Glutamatergic neuron (in vitro differentiated cells): Measurements from ENCODE around the gene NUP98. TPM values are rescaled to one million over a fixed set of nuclear protein-coding genes. Genes with fewer than 3 reads are reported as not detected.
"Not testable (repeated sequence)": the region's sequence is repeated elsewhere in the genome, so short reads cannot be mapped to it uniquely, and the experiment has no call there.

ENCODE experiments used
- DNase-seq: peaks from one replicate; pipeline ENCODE4 v3.0.0; 2022
- H3K27ac Mint-ChIP-seq: one replicate; pipeline ENCODE4 v1.8.0; 2020; ENCODE audit warnings: mild to moderate bottlenecking, mixed read lengths, inconsistent platforms; ENCODE audit not compliant: unreplicated experiment
- H3K27me3 Mint-ChIP-seq: one replicate; pipeline ENCODE4 v1.8.0; 2020; ENCODE audit warnings: mild to moderate bottlenecking, moderate library complexity, mixed read lengths, inconsistent platforms; ENCODE audit not compliant: unreplicated experiment
- H3K36me3 Mint-ChIP-seq: one replicate; pipeline ENCODE4 v1.8.0; 2020; ENCODE audit warnings: mild to moderate bottlenecking, mixed read lengths, inconsistent platforms; ENCODE audit not compliant: unreplicated experiment
- H3K4me1 Mint-ChIP-seq: one replicate; pipeline ENCODE4 v1.8.0; 2020; ENCODE audit warnings: mild to moderate bottlenecking, low read depth, mixed read lengths, inconsistent platforms; ENCODE audit not compliant: unreplicated experiment
- H3K4me3 Mint-ChIP-seq: one replicate; pipeline ENCODE4 v1.8.0; 2020; ENCODE audit warnings: mild to moderate bottlenecking, mixed read lengths, inconsistent platforms; ENCODE audit not compliant: unreplicated experiment
- H3K9me3 Mint-ChIP-seq: one replicate; pipeline ENCODE4 v1.8.0; 2020; ENCODE audit warnings: mild to moderate bottlenecking, moderate library complexity, mixed read lengths, inconsistent platforms; ENCODE audit not compliant: unreplicated experiment
- total RNA-seq: library from RNA; stranded (reverse); fragmentation: NEBNext Ultra II Directional; extraction: Animal tissue kit (Norgen Biotek cat#: 25700); gene quantifications from one replicate; pipeline ENCODE4 v1.2.1, GENCODE V29; 2021; ENCODE audit not compliant: unreplicated experiment
- TF ChIP-seq, protein P1 (sequence below): fragments of 200-600 bp; sonication (generic); IDR thresholded peaks from one replicate; pipeline ENCODE4 v1.5.0; 2021; ENCODE audit not compliant: partially characterized antibody, unreplicated experiment

The NUP98 gene
- total RNA-seq, 1 donor from 2014 or later, result 49.6 TPM

GRCh38 chr11:3655547-3655946 is 141.8 kb downstream of the NUP98 start:
- Mint-ChIP-seq H3K9me3 (peaks cover 2% of the 10 kb centered on the region), H3K36me3 (peaks cover 5% of the 10 kb centered on the region), H3K4me3 (no peak overlapping the region), H3K4me1 (no peaks in the 10 kb centered on the region), H3K27ac (no peak overlapping the region), H3K27me3 (peaks cover 2% of the 10 kb centered on the region)
- TF ChIP-seq, protein P1, sequence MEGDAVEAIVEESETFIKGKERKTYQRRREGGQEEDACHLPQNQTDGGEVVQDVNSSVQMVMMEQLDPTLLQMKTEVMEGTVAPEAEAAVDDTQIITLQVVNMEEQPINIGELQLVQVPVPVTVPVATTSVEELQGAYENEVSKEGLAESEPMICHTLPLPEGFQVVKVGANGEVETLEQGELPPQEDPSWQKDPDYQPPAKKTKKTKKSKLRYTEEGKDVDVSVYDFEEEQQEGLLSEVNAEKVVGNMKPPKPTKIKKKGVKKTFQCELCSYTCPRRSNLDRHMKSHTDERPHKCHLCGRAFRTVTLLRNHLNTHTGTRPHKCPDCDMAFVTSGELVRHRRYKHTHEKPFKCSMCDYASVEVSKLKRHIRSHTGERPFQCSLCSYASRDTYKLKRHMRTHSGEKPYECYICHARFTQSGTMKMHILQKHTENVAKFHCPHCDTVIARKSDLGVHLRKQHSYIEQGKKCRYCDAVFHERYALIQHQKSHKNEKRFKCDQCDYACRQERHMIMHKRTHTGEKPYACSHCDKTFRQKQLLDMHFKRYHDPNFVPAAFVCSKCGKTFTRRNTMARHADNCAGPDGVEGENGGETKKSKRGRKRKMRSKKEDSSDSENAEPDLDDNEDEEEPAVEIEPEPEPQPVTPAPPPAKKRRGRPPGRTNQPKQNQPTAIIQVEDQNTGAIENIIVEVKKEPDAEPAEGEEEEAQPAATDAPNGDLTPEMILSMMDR, result no peak
- DNase-seq, result no peak

DNA sequence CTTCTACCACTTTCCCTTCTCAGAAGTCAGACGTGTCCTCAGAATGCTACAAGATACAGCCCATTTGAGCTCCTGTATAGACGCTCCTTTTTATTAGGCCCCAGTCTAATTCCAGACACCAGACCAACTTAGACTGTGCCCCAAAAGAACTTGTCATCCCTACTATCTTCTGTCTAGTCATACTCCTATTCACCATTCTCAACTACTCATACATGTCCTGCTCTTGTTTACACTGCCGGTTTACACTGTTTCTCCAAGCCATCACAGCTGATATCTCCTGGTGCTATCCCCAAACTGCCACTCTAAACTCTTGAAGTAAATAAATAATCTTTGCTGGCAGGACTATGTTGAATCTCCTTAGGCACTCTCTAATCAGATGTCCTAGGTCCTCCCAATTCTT is 144.8 kb downstream of the NUP98 start:
- H3K36me3 Mint-ChIP-seq, H3K9me3 Mint-ChIP-seq: not testable (repeated sequence)

DNA sequence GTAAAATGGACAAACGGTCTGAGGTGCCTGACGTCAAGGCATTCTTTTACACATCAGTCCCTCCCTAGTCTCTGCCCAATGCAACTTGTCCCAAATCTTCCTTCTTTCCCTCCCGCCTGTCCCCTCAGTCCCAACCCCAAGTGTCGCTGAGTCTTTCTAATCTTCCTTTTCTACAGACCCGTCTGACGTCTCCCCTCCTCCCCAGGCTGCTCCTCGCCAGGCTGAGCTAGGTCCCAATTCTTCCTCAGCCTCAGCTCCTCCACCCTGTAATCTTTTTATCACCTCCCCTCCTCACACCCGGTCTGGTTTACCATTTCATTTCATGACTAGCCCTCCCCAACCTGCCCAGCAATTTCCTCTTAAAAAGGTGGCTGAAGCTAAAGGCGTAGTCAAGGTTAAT is 148.0 kb downstream of the NUP98 start:
- H3K9me3 Mint-ChIP-seq, H3K4me1 Mint-ChIP-seq, H3K27ac Mint-ChIP-seq, DNase-seq, H3K4me3 Mint-ChIP-seq, H3K36me3 Mint-ChIP-seq, H3K27me3 Mint-ChIP-seq: not testable (repeated sequence)

More for the DNA sequence above, 144.8 kb downstream of the NUP98 start:
- H3K27ac Mint-ChIP-seq, H3K4me1 Mint-ChIP-seq, H3K4me3 Mint-ChIP-seq, H3K27me3 Mint-ChIP-seq, DNase-seq: not testable (repeated sequence)

GRCh38 chr11:3648843-3649242 is 148.5 kb downstream of the NUP98 start:
- H3K27me3 Mint-ChIP-seq, H3K4me1 Mint-ChIP-seq, DNase-seq, H3K27ac Mint-ChIP-seq, H3K36me3 Mint-ChIP-seq, H3K4me3 Mint-ChIP-seq, H3K9me3 Mint-ChIP-seq: not testable (repeated sequence)

DNA sequence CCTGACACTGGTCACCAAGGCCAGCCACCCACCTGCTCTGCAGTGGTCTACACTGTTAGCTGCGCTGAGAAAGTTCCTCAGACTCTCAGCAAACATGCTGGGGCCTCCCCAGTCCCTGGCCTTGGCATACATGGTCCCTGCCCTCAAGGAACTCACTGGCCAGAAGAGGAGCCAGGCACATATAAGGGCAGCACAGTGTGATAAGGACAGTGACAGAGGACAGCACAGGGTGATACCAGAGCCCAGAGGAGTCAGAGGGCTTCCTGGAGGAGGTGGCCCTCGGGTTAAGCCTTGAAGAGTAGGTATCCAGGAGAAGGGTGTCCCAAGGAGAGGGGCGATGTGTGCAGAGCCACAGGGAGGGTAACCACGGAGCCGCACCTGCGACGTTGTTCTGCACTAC is 151.8 kb downstream of the NUP98 start:
- peaks cover 12% of the 10 kb centered on the region for H3K27me3 Mint-ChIP-seq
- no peak overlapping the region for H3K4me3 Mint-ChIP-seq
- H3K9me3 Mint-ChIP-seq, result peaks cover 4% of the 10 kb centered on the region
- DNase-seq, result no peak
- H3K36me3 Mint-ChIP-seq, result peaks cover 4% of the 10 kb centered on the region
- TF ChIP-seq, protein P1, result no peak
- H3K27ac Mint-ChIP-seq, result no peak overlapping the region
- H3K4me1 Mint-ChIP-seq, result no peaks in the 10 kb centered on the region

GRCh38 chr11:3644817-3645235 is 152.5 kb downstream of the NUP98 start, which contains the start of gene ART1:
Gene ART1 (plus strand): TSS chr11:3645128. CDS start chr11:3659214, 14,086 bp downstream.
- Mint-ChIP-seq H3K4me3 (no peak within 1 kb of the TSS), H3K36me3 (peaks cover 4% of the 10 kb centered on the region), H3K27ac (no peak within 1 kb of the TSS), H3K4me1 (no peaks in the 10 kb centered on the region), H3K27me3 (peaks cover 11% of the 10 kb centered on the region), H3K9me3 (peaks cover 4% of the 10 kb centered on the region)
- TF ChIP-seq, protein P1, result no peak
- no peak for DNase-seq

GRCh38 chr11:3643102-3643546 is 154.2 kb downstream of the NUP98 start:
- H3K27ac Mint-ChIP-seq, H3K36me3 Mint-ChIP-seq, H3K4me1 Mint-ChIP-seq, H3K4me3 Mint-ChIP-seq, DNase-seq, H3K9me3 Mint-ChIP-seq, H3K27me3 Mint-ChIP-seq: not testable (repeated sequence)
